ENCODE measurements around the gene TMEM132A. TPM values are rescaled to one million over a fixed set of nuclear protein-coding genes. Genes with fewer than 3 reads are reported as not detected.

The TMEM132A gene
- total and polyA plus RNA-seq, 9 of the 15 experiments (the other 6 are each of a cell fraction or from before 2014, with no cell fraction given) = 0.04 to 1.1 (median 0.18) TPM; not detected in 4

DNA sequence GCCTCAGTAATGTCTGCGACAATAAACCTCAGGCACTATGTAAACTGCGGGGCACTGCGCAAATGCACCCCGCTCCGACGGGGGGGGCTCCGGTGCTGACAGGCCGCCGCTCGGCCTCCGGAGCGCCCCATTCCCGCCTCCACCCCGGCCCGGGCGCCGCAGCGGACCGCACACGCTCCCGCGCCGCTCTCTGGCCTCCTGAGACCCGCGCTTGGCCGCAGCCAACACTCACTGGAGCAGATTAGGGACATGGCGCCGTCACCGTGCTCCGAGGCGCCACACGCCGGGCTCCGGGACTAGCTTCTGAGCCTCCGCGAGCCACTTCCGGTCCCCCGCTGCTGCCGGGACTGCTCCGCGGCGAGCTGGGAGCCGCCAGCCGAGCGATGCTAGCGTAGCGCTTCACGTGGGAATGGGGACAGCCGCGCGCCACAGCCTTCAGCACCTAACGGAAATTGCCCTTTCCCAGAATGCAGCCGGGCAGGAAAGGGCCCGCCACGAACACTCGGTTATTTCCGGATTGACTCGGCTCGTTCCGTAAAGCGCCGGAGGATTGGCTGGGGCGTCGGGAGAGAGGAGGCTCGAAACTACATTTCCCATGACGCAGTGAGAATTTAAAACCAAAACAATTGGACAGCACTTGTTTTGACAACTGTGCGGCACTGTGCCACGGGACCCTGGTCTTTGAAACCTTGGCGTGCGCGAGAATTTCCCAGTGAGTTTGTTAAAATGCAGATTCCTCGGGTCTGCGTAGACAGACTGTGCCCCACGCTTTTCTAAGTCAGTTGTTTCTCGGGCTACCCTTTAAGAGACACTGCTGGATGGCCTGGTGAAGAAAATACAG is 17.9 kb upstream of the TMEM132A start, which contains the start of gene PRPF19 (continued):
- TF ChIP-seq JUND (IDR thresholded peaks at IDR 0.05; ENCODE audit: borderline replicate concordance, low read depth, low read length) (0 out of 2 replicates have a peak, but pooled peaks have one; percentile 41), JUND (tag; IDR thresholded peaks at IDR 0.05; ENCODE audit: borderline replicate concordance, low read depth, low read length) (no peak), ZC3H4 (CRISPR knock-in tag; IDR thresholded peaks at IDR 0.05; ENCODE audit: borderline replicate concordance) (no peak), SNRNP70 (optimal IDR thresholded peaks at IDR 0.05; ENCODE audit: low read depth, low read length) (no peak), PHF21A (IDR thresholded peaks at IDR 0.05; ENCODE audit: borderline replicate concordance, low read depth) (no peak), TRIM28 (IDR thresholded peaks at IDR 0.05) (no peak), PATZ1 (CRISPR knock-in tag; IDR thresholded peaks at IDR 0.05; ENCODE audit: borderline replicate concordance) (no peak), ZBTB5 (IDR thresholded peaks at IDR 0.05) (no peak), ATF7 (IDR thresholded peaks at IDR 0.05) (peak; percentile 79), KDM1A (IDR thresholded peaks at IDR 0.05) (no peak), TCF3 (CRISPR knock-in tag; IDR thresholded peaks at IDR 0.05) (no peak), ZNF239 (CRISPR knock-in tag; IDR thresholded peaks at IDR 0.05) (no peak), POU5F1 (IDR thresholded peaks at IDR 0.05; ENCODE audit: borderline replicate concordance, low read depth, low read length, partially characterized antibody) (no peak), HMGN3 (IDR thresholded peaks at IDR 0.05; ENCODE audit: borderline replicate concordance, extremely low read depth, insufficient read length, low read depth, low read length) (no peak), ZNF507 (tag; conservative IDR thresholded peaks at IDR 0.05) (no peak), ZNF354B (CRISPR knock-in tag; IDR thresholded peaks at IDR 0.05) (no peak), ZNF57 (CRISPR knock-in tag; IDR thresholded peaks at IDR 0.05) (peak; percentile 77; the same call in 1 of the 2 replicates), CREM (IDR thresholded peaks at IDR 0.05; ENCODE audit: low read depth) (peak; percentile 56; the same call in 1 of the 2 replicates), HDAC8 (tag; IDR thresholded peaks at IDR 0.05) (no peak)
- TF ChIP-seq, protein P1, sequence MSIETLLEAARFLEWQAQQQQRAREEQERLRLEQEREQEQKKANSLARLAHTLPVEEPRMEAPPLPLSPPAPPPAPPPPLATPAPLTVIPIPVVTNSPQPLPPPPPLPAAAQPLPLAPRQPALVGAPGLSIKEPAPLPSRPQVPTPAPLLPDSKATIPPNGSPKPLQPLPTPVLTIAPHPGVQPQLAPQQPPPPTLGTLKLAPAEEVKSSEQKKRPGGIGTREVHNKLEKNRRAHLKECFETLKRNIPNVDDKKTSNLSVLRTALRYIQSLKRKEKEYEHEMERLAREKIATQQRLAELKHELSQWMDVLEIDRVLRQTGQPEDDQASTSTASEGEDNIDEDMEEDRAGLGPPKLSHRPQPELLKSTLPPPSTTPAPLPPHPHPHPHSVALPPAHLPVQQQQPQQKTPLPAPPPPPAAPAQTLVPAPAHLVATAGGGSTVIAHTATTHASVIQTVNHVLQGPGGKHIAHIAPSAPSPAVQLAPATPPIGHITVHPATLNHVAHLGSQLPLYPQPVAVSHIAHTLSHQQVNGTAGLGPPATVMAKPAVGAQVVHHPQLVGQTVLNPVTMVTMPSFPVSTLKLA (conservative IDR thresholded peaks at IDR 0.05) = peak; percentile 91 to 94
